T-cell (primary cell): ENCODE results near the gene CDS2. TPM values are rescaled to one million over a fixed set of nuclear protein-coding genes. Genes with fewer than 3 reads are reported as not detected.

ENCODE experiments used
- ATAC-seq, 4 experiments: fragments of 200-7000 bp in 3 of 4; fragments of 150-1000 bp in 1 of 4; cut with Tn5 transposase; replicated peaks in 1 of 4; 1 replicate in 3 of 4; 2 replicates in 1 of 4; pipeline ENCODE4 v1.10.0; 2021; ENCODE audit warnings: moderate library complexity in 3 of 4, mild to moderate bottlenecking in 2 of 4, moderate number of reproducible peaks in 1 of 4
- CTCF ChIA-PET, 2 donors: fragments of 300-600 bp; sonication (Branson Sonifier 250); formaldehyde crosslinking; loops; one replicate each; lab custom pipeline; 2022; ENCODE audit warnings: antibody characterized with exemption in 2 of 2; lab: Charles Lee
- POLR2A ChIA-PET, 2 donors: fragments of 300-600 bp; sonication (Branson Sonifier 250); formaldehyde crosslinking; loops; one replicate each; lab custom pipeline; 2022; ENCODE audit warnings: antibody characterized with exemption in 2 of 2; lab: Charles Lee
- DNase-seq, 35 experiments: peaks; one replicate each; pipeline versions ENCODE4 v3.0.0 to v3.0.0-alpha.2; 2013 to 2023
- H3K27ac ChIP-seq: one replicate; pipeline ENCODE4 v1.5.1; 2013; ENCODE audit warnings: low read length
- H3K27me3 ChIP-seq, 2 experiments: replicated peaks in 1 of 2; 1 replicate in 1 of 2; 2 replicates in 1 of 2; pipeline versions ENCODE4 v1.6.1 to v1.7.0; 2013; ENCODE audit warnings: low read length in 1 of 2, mixed read lengths in 1 of 2; ENCODE audit not compliant: control insufficient read depth in 2 of 2, insufficient read depth in 2 of 2; ENCODE audit errors: extremely low read depth in 1 of 2
- H3K36me3 ChIP-seq, 2 donors: 1 replicate in 1 of 2; 2 replicates in 1 of 2; pipeline versions ENCODE4 v1.6.1 to v1.7.0; 2013; ENCODE audit warnings: low read length in 1 of 2; ENCODE audit not compliant: control insufficient read depth in 2 of 2, insufficient read depth in 1 of 2; ENCODE audit errors: extremely low read depth in 1 of 2
- H3K4me1 ChIP-seq, 2 experiments: 1 replicate in 1 of 2; 2 replicates in 1 of 2; pipeline versions ENCODE4 v1.6.1 to v1.7.0; 2013; ENCODE audit warnings: low read length in 2 of 2, mixed read lengths in 1 of 2; ENCODE audit not compliant: insufficient read depth in 2 of 2, control insufficient read depth in 1 of 2; ENCODE audit errors: extremely low read depth in 1 of 2
- H3K4me3 ChIP-seq, 2 donors: 1 replicate in 1 of 2; 2 replicates in 1 of 2; pipeline versions ENCODE4 v1.5.1 to v1.7.0; 2013; ENCODE audit warnings: mild to moderate bottlenecking in 2 of 2, low read length in 1 of 2, moderate library complexity in 1 of 2; ENCODE audit not compliant: control insufficient read depth in 1 of 2; ENCODE audit errors: extremely low read depth in 1 of 2
- H3K9me3 ChIP-seq: 2 replicates; pipeline ENCODE4 v1.7.0; 2013
- H3K27ac Mint-ChIP-seq, 2 donors: one replicate each; pipeline ENCODE4 v1.8.0; 2020 to 2021; ENCODE audit warnings: mild to moderate bottlenecking in 2 of 2, mixed read lengths in 2 of 2
- H3K27me3 Mint-ChIP-seq, 2 donors: one replicate each; pipeline ENCODE4 v1.8.0; 2021 to 2022; ENCODE audit warnings: mixed read lengths in 2 of 2
- H3K36me3 Mint-ChIP-seq: one replicate; pipeline ENCODE4 v1.8.0; 2021; ENCODE audit warnings: mixed read lengths
- H3K4me1 Mint-ChIP-seq, 3 donors: one replicate each; pipeline ENCODE4 v1.8.0; 2020 to 2022; ENCODE audit warnings: mixed read lengths in 3 of 3, mild to moderate bottlenecking in 1 of 3
- H3K4me3 Mint-ChIP-seq, 3 donors: one replicate each; pipeline ENCODE4 v1.8.0; 2020 to 2022; ENCODE audit warnings: mild to moderate bottlenecking in 3 of 3, mixed read lengths in 3 of 3, moderate library complexity in 3 of 3
- H3K9me3 Mint-ChIP-seq, 3 donors: one replicate each; pipeline ENCODE4 v1.8.0; 2020 to 2022; ENCODE audit warnings: mixed read lengths in 3 of 3
- WGBS: methylation state at CpG from one replicate; pipeline ENCODE4 v1.1.5; 2013; ENCODE audit warnings: missing lambda C conversion rate; ENCODE audit not compliant: insufficient coverage; 5-methylcytosine and 5-hydroxymethylcytosine counted together
- total RNA-seq, 35 experiments: library from RNA in 6 of 35; stranded (reverse) in 6 of 35; fragments of 120-200 nt in 1 of 35; gene quantifications; one replicate each; pipeline versions ENCODE4 v1.2.1 to v1.2.4 and lab custom pipeline; 2013 to 2026

The CDS2 gene
- total RNA-seq, 5 donors from 2014 or later (not counting 1 experiment from before 2014, with no cell fraction given): 47.1 to 62.2 (median 48.9) TPM

- H3K4me3 Mint-ChIP-seq: no peak overlapping the region
- CTCF ChIA-PET: no interaction called here
- DNase-seq (no peak), ATAC-seq (no peak)
- H3K4me1 Mint-ChIP-seq: peaks cover 78 to 84% (median 83%) of the 10 kb centered on the region in 3 donors
- H3K9me3 Mint-ChIP-seq: no peaks in the 10 kb centered on the region
- H3K9me3 ChIP-seq: no peaks in the 10 kb centered on the region
- H3K27me3 Mint-ChIP-seq: no peaks in the 10 kb centered on the region
- peaks cover 0 to 26% of the 10 kb centered on the region in 2 experiments for H3K4me1 ChIP-seq
- POLR2A ChIA-PET: no interaction called here
- H3K36me3 Mint-ChIP-seq: peaks cover 15% of the 10 kb centered on the region
- H3K36me3 ChIP-seq: peaks cover 0 to 4% of the 10 kb centered on the region in 2 donors
- H3K27ac ChIP-seq: no peak overlapping the region
- H3K4me3 ChIP-seq: no peak overlapping the region
- H3K27ac Mint-ChIP-seq: no peak overlapping the region
- 92% methylated on average over 2 of the region's 3 CpGs for WGBS
- H3K27me3 ChIP-seq: no peaks in the 10 kb centered on the region
These were observed 23.1 kb downstream of the CDS2 start for GRCh38 chr20:5149892-5150225.

GRCh38 chr20:5150226-5151076 lies 23.6 kb downstream of the CDS2 start:
- Histone ChIP-seq H3K9me3 (no peaks in the 10 kb centered on the region), H3K27me3 (no peaks in the 10 kb centered on the region), H3K4me3 (no peak overlapping the region), H3K27ac (no peak overlapping the region), H3K4me1 (peaks cover 0 to 28% of the 10 kb centered on the region in 2 experiments), H3K36me3 (peaks cover 0 to 4% of the 10 kb centered on the region in 2 donors)
- POLR2A ChIA-PET: no interaction called here
- peaks cover 77 to 86% (median 85%) of the 10 kb centered on the region in 3 donors for H3K4me1 Mint-ChIP-seq
- H3K36me3 Mint-ChIP-seq: peaks cover 14% of the 10 kb centered on the region
- H3K9me3 Mint-ChIP-seq: no peaks in the 10 kb centered on the region
- no peak overlapping the region for H3K4me3 Mint-ChIP-seq
- no peak overlapping the region for H3K27ac Mint-ChIP-seq
- H3K27me3 Mint-ChIP-seq: no peaks in the 10 kb centered on the region
- no peak for ATAC-seq
- 95% methylated on average over 12 of the region's 13 CpGs for whole genome bisulfite sequencing
- DNase-seq: no peak
- CTCF ChIA-PET: interaction anchor here in 1 of 2 donors (0.8 kb wide), 1 partner anchor 24 kb away, joined by 3 read pairs; no protein-coding TSS in a partner anchor

GRCh38 chr20:5153152-5153467 lies 26.3 kb downstream of the CDS2 start:
- H3K9me3 Mint-ChIP-seq: no peaks in the 10 kb centered on the region
- H3K27ac Mint-ChIP-seq: no peak overlapping the region
- H3K27ac ChIP-seq: no peak overlapping the region
- WGBS: 100% methylated on average over 1 of the region's 3 CpGs
- H3K9me3 ChIP-seq: no peaks in the 10 kb centered on the region
- H3K4me3 Mint-ChIP-seq: no peak overlapping the region
- peaks cover 76 to 85% (median 83%) of the 10 kb centered on the region in 3 donors for H3K4me1 Mint-ChIP-seq
- no peaks in the 10 kb centered on the region for H3K27me3 ChIP-seq
- no peak overlapping the region for H3K4me3 ChIP-seq
- ChIA-PET CTCF (no interaction called here), POLR2A (no interaction called here)
- ATAC-seq (no peak), DNase-seq (no peak)
- peaks cover 0 to 4% of the 10 kb centered on the region in 2 donors for H3K36me3 ChIP-seq
- peaks cover 23% of the 10 kb centered on the region for H3K36me3 Mint-ChIP-seq
- peaks cover 0 to 14% of the 10 kb centered on the region in 2 experiments for H3K4me1 ChIP-seq
- H3K27me3 Mint-ChIP-seq: no peaks in the 10 kb centered on the region

- ATAC-seq: no peak
- Mint-ChIP-seq H3K27ac (peak overlapping the region in 1 of 2 donors; percentile 20), H3K4me3 (no peak overlapping the region), H3K36me3 (peaks cover 23% of the 10 kb centered on the region), H3K27me3 (no peaks in the 10 kb centered on the region), H3K4me1 (peaks cover 75 to 83% (median 76%) of the 10 kb centered on the region in 3 donors), H3K9me3 (no peaks in the 10 kb centered on the region)
- Histone ChIP-seq H3K27ac (no peak overlapping the region), H3K4me1 (peaks cover 0 to 13% of the 10 kb centered on the region in 2 experiments), H3K27me3 (no peaks in the 10 kb centered on the region), H3K4me3 (no peak overlapping the region), H3K36me3 (peaks cover 0 to 4% of the 10 kb centered on the region in 2 donors), H3K9me3 (no peaks in the 10 kb centered on the region)
- 93% methylated on average over 2 of the region's 5 CpGs for WGBS
- DNase-seq: no peak
- CTCF ChIA-PET: no interaction called here
- POLR2A ChIA-PET: interaction anchor here in 1 of 2 donors (0.6 kb wide), 1 partner anchor 185 kb away, joined by 5 read pairs; no protein-coding TSS in a partner anchor
These were observed 27.1 kb downstream of the CDS2 start for GRCh38 chr20:5153612-5154542.

- POLR2A ChIA-PET: no interaction called here
- Histone ChIP-seq H3K4me3 (no peak overlapping the region), H3K27ac (no peak overlapping the region), H3K36me3 (peaks cover 0 to 4% of the 10 kb centered on the region in 2 donors), H3K4me1 (peaks cover 0 to 13% of the 10 kb centered on the region in 2 experiments), H3K9me3 (no peaks in the 10 kb centered on the region), H3K27me3 (no peaks in the 10 kb centered on the region)
- WGBS: no CpG with 5 or more reads among the region's 6 CpGs
- Mint-ChIP-seq H3K27me3 (no peaks in the 10 kb centered on the region), H3K27ac (no peak overlapping the region), H3K4me3 (no peak overlapping the region), H3K9me3 (no peaks in the 10 kb centered on the region), H3K36me3 (peaks cover 23% of the 10 kb centered on the region), H3K4me1 (peaks cover 69 to 77% (median 71%) of the 10 kb centered on the region in 3 donors)
- CTCF ChIA-PET: no interaction called here
- ATAC-seq: no peak
- DNase-seq: no peak
These were observed 27.7 kb downstream of the CDS2 start for GRCh38 chr20:5154543-5154925.

GRCh38 chr20:5155404-5155803 lies 28.6 kb downstream of the CDS2 start:
- no peak overlapping the region for H3K27ac ChIP-seq
- H3K27me3 ChIP-seq: no peaks in the 10 kb centered on the region
- ATAC-seq: no peak
- H3K4me3 ChIP-seq: no peak overlapping the region
- Mint-ChIP-seq H3K9me3 (no peaks in the 10 kb centered on the region), H3K4me1 (peaks cover 61 to 76% (median 71%) of the 10 kb centered on the region in 3 donors), H3K36me3 (peaks cover 23% of the 10 kb centered on the region), H3K27me3 (no peaks in the 10 kb centered on the region), H3K4me3 (no peak overlapping the region), H3K27ac (no peak overlapping the region)
- peaks cover 0 to 4% of the 10 kb centered on the region in 2 donors for H3K36me3 ChIP-seq
- no CpG with 5 or more reads among the region's 2 CpGs for WGBS
- no peak for DNase-seq
- ChIA-PET CTCF (no interaction called here), POLR2A (no interaction called here)
- H3K4me1 ChIP-seq: peaks cover 0 to 13% of the 10 kb centered on the region in 2 experiments
- H3K9me3 ChIP-seq: no peaks in the 10 kb centered on the region
